Activated T-helper 2 cell treated with anti-CD3 and anti-CD28 coated beads, Interferon-gamma antibody, Interleukin-2, Interleukin-4, amounts not matched to agents 10 μg/mL and 5 μg/mL and 100 μg/mL, durations not matched to agents 14 hours and 24 hours and 36 hours (primary cell): ENCODE data around the gene ZNF467. TPM values are rescaled to one million over a fixed set of nuclear protein-coding genes. Genes with fewer than 3 reads are reported as not detected.

Experiments used
- DNase-seq: peaks from one replicate; pipeline ENCODE4 v3.0.0; 2021; ENCODE audit warnings: low spot score
- H3K27ac Mint-ChIP-seq: one replicate; pipeline ENCODE4 v1.8.0; 2021; ENCODE audit warnings: mixed read lengths
- H3K27me3 Mint-ChIP-seq: one replicate; pipeline ENCODE4 v1.8.0; 2021; ENCODE audit warnings: low read depth, mixed read lengths
- H3K36me3 Mint-ChIP-seq: one replicate; pipeline ENCODE4 v1.8.0; 2021; ENCODE audit warnings: low read depth, mixed read lengths
- H3K4me1 Mint-ChIP-seq: one replicate; pipeline ENCODE4 v1.8.0; 2021; ENCODE audit warnings: low read depth, mixed read lengths
- H3K4me3 Mint-ChIP-seq: one replicate; pipeline ENCODE4 v1.8.0; 2021; ENCODE audit warnings: low read depth, mild to moderate bottlenecking, moderate library complexity, mixed read lengths
- H3K9me3 Mint-ChIP-seq: one replicate; pipeline ENCODE4 v1.8.0; 2021; ENCODE audit warnings: mixed read lengths
- intact Hi-C: fragments of 100-400 bp; cut with micrococcal nuclease; formaldehyde crosslinking; loops from one replicate; pipeline ENCODE4 v1.15.1; 2023
- total RNA-seq: library from RNA; stranded (reverse); gene quantifications from 2 replicates; pipeline ENCODE4 v1.2.3, GENCODE V29; 2022

The ZNF467 gene
- total RNA-seq, 1 donor from 2014 or later, result not detected

GRCh38 chr7:149720372-149721083, 52.9 kb downstream of the ZNF467 start:
- no peak overlapping the region for H3K4me3 Mint-ChIP-seq
- no peaks in the 10 kb centered on the region for H3K9me3 Mint-ChIP-seq
- intact Hi-C loops, result no loop called here
- H3K27me3 Mint-ChIP-seq, result no peaks in the 10 kb centered on the region
- no peak overlapping the region for H3K27ac Mint-ChIP-seq
- H3K4me1 Mint-ChIP-seq, result peaks cover 15% of the 10 kb centered on the region
- H3K36me3 Mint-ChIP-seq, result no peaks in the 10 kb centered on the region
- no peak for DNase-seq

- Mint-ChIP-seq H3K27ac (no peak overlapping the region), H3K36me3 (no peaks in the 10 kb centered on the region), H3K9me3 (no peaks in the 10 kb centered on the region), H3K4me3 (no peak overlapping the region), H3K27me3 (no peaks in the 10 kb centered on the region), H3K4me1 (peaks cover 19% of the 10 kb centered on the region)
- intact Hi-C loops, result loop anchor here (10.0 kb wide), 1 partner anchor 695 kb away; the partner anchor contains the start of gene PDIA4
- no peak for DNase-seq
Measured at GRCh38 chr7:149719912-149720335, 53.5 kb downstream of the ZNF467 start.

- Mint-ChIP-seq H3K36me3 (no peaks in the 10 kb centered on the region), H3K4me3 (no peak overlapping the region), H3K27me3 (no peaks in the 10 kb centered on the region), H3K27ac (no peak overlapping the region), H3K4me1 (peaks cover 19% of the 10 kb centered on the region), H3K9me3 (no peaks in the 10 kb centered on the region)
- DNase-seq, result no peak
- intact Hi-C loops, result loop anchor here (10.0 kb wide), 1 partner anchor 694 kb away; the partner anchor contains the start of gene PDIA4
Measured at GRCh38 chr7:149719050-149719899, 54.1 kb downstream of the ZNF467 start.

GRCh38 chr7:149718730-149719049, 54.7 kb downstream of the ZNF467 start:
- Mint-ChIP-seq H3K27me3 (no peaks in the 10 kb centered on the region), H3K9me3 (no peaks in the 10 kb centered on the region), H3K4me1 (peaks cover 19% of the 10 kb centered on the region), H3K27ac (no peak overlapping the region), H3K4me3 (no peak overlapping the region), H3K36me3 (no peaks in the 10 kb centered on the region)
- DNase-seq, result no peak
- intact Hi-C loops, result loop anchor here (10.0 kb wide), 1 partner anchor 694 kb away; the partner anchor contains the start of gene PDIA4

- DNase-seq, result no peak
- Mint-ChIP-seq H3K9me3 (no peaks in the 10 kb centered on the region), H3K27me3 (no peaks in the 10 kb centered on the region), H3K4me1 (peaks cover 19% of the 10 kb centered on the region), H3K27ac (no peak overlapping the region), H3K36me3 (no peaks in the 10 kb centered on the region), H3K4me3 (no peak overlapping the region)
- intact Hi-C loops, result loop anchor here (10.0 kb wide), 1 partner anchor 693 kb away; the partner anchor contains the start of gene PDIA4
Measured at GRCh38 chr7:149717481-149717880, 55.9 kb downstream of the ZNF467 start.

- Mint-ChIP-seq H3K36me3 (no peaks in the 10 kb centered on the region), H3K4me1 (peaks cover 19% of the 10 kb centered on the region), H3K4me3 (peak overlapping the region; percentile 4), H3K27me3 (no peaks in the 10 kb centered on the region), H3K27ac (no peak overlapping the region), H3K9me3 (peaks cover 1% of the 10 kb centered on the region)
- no peak for DNase-seq
- intact Hi-C loops, result loop anchor here (10.0 kb wide), 1 partner anchor 692 kb away; the partner anchor contains the start of gene PDIA4
Measured at GRCh38 chr7:149716932-149717307, 56.5 kb downstream of the ZNF467 start.

GRCh38 chr7:149716007-149716931, 57.1 kb downstream of the ZNF467 start:
- Mint-ChIP-seq H3K4me3 (peak overlapping the region; percentile 78), H3K27me3 (no peaks in the 10 kb centered on the region), H3K9me3 (peaks cover 8% of the 10 kb centered on the region), H3K27ac (no peak overlapping the region), H3K36me3 (peaks cover 2% of the 10 kb centered on the region), H3K4me1 (peaks cover 19% of the 10 kb centered on the region)
- intact Hi-C loops, result loop anchor here (10.0 kb wide), 1 partner anchor 691 kb away; the partner anchor contains the start of gene PDIA4
- DNase-seq, result no peak

- intact Hi-C loops, result loop anchor here (2.0 to 10.0 kb wide), 2 partner anchors 55 to 691 kb away; partner anchors contain the start of gene PDIA4
- peak overlapping the region; percentile 78 for H3K4me3 Mint-ChIP-seq
- H3K4me1 Mint-ChIP-seq, result peaks cover 19% of the 10 kb centered on the region
- H3K36me3 Mint-ChIP-seq, result peaks cover 9% of the 10 kb centered on the region
- no peaks in the 10 kb centered on the region for H3K27me3 Mint-ChIP-seq
- no peak for DNase-seq
- peak overlapping the region; percentile 5 for H3K27ac Mint-ChIP-seq
- peaks cover 16% of the 10 kb centered on the region for H3K9me3 Mint-ChIP-seq
Measured at GRCh38 chr7:149715476-149715875, 57.9 kb downstream of the ZNF467 start.

GRCh38 chr7:149714910-149715471, 58.4 kb downstream of the ZNF467 start:
- H3K36me3 Mint-ChIP-seq, result peaks cover 9% of the 10 kb centered on the region
- H3K4me3 Mint-ChIP-seq, result peak overlapping the region; percentile 78
- H3K9me3 Mint-ChIP-seq, result peaks cover 19% of the 10 kb centered on the region
- H3K27me3 Mint-ChIP-seq, result no peaks in the 10 kb centered on the region
- intact Hi-C loops, result loop anchor here (1.0 to 10.0 kb wide), 3 partner anchors 56 to 690 kb away; partner anchors contain the start of genes PDIA4 and ZNF862
- H3K4me1 Mint-ChIP-seq, result peaks cover 19% of the 10 kb centered on the region
- no peak for DNase-seq
- H3K27ac Mint-ChIP-seq, result peak overlapping the region; percentile 5

Other genes with a start within 250 kb of the ZNF467 start
- 14.6 and 16.4 TPM in 2 replicates for gene ZNF862, start 64.8 kb upstream of the ZNF467 start, total RNA-seq
- 50.2 and 54.3 TPM in 2 replicates for gene ATP6V0E2, start 100.4 kb upstream of the ZNF467 start, total RNA-seq